KMS-11 (cell line): ENCODE results near the gene NIPAL4.

Source experiments
- H2AFZ ChIP-seq: fragments of 200-600 bp; sonication (generic); 2 replicates; pipeline ENCODE4 v1.6.1; 2016; ENCODE audit warnings: antibody characterized with exemption, mixed run types, low read depth
- H3K27ac ChIP-seq: fragments of 200-600 bp; sonication (generic); 2 replicates; pipeline ENCODE4 v1.6.1; 2016; ENCODE audit warnings: mild to moderate bottlenecking, mixed run types
- H3K27me3 ChIP-seq: fragments of 200-600 bp; sonication (generic); 2 replicates; pipeline ENCODE4 v1.6.1; 2017; ENCODE audit warnings: mild to moderate bottlenecking, low read depth, mixed run types, moderate library complexity; ENCODE audit not compliant: insufficient read depth
- H3K36me3 ChIP-seq: fragments of 200-600 bp; sonication (generic); 2 replicates; pipeline ENCODE4 v1.6.1; 2017; ENCODE audit warnings: mild to moderate bottlenecking, mixed run types; ENCODE audit not compliant: insufficient read depth
- H3K4me1 ChIP-seq: fragments of 200-600 bp; sonication (generic); 2 replicates; pipeline ENCODE4 v1.6.1; 2016; ENCODE audit warnings: mild to moderate bottlenecking, low read depth, mixed run types; ENCODE audit not compliant: poor library complexity, severe bottlenecking
- H3K4me2 ChIP-seq: fragments of 200-600 bp; sonication (generic); 2 replicates; pipeline ENCODE4 v1.7.0; 2016; ENCODE audit warnings: mild to moderate bottlenecking, mixed run types
- H3K4me3 ChIP-seq: fragments of 200-600 bp; sonication (generic); IDR thresholded peaks from 2 replicates; pipeline ENCODE4 v1.6.1; 2017; ENCODE audit warnings: low read depth, low read length, mixed read lengths; ENCODE audit not compliant: insufficient read depth
- H3K79me2 ChIP-seq: fragments of 200-600 bp; sonication (generic); 2 replicates; pipeline ENCODE4 v1.6.1; 2016; ENCODE audit warnings: low read depth, mixed run types; ENCODE audit not compliant: insufficient read depth
- H3K9ac ChIP-seq: fragments of 200-600 bp; sonication (generic); 2 replicates; pipeline ENCODE4 v1.6.1; 2016; ENCODE audit warnings: mild to moderate bottlenecking, mixed run types
- H4K20me1 ChIP-seq: fragments of 200-600 bp; sonication (generic); 2 replicates; pipeline ENCODE4 v1.6.1; 2016; ENCODE audit warnings: mild to moderate bottlenecking, mixed run types; ENCODE audit not compliant: insufficient read depth
- CTCF ChIP-seq: fragments of 200-600 bp; sonication (generic); conservative IDR thresholded peaks from 2 replicates; pipeline ENCODE4 v1.6.1; 2017; ENCODE audit warnings: low read depth, mild to moderate bottlenecking, antibody characterized with exemption, low read length, moderate library complexity, mixed read lengths

NIPAL4 gene

GRCh38 chr5:157451806-157452205, 8.2 kb upstream of the NIPAL4 start:
- Histone ChIP-seq H3K4me1 (no peaks in the 10 kb centered on the region), H2AFZ (no peak overlapping the region), H3K27me3 (no peaks in the 10 kb centered on the region), H3K79me2 (no peaks in the 10 kb centered on the region), H3K4me2 (no peak overlapping the region), H3K36me3 (no peaks in the 10 kb centered on the region), H3K4me3 (no peak overlapping the region), H4K20me1 (no peaks in the 10 kb centered on the region), H3K27ac (no peak overlapping the region), H3K9ac (no peak overlapping the region)
- TF ChIP-seq CTCF: no peak

- TF ChIP-seq CTCF: no peak
- Histone ChIP-seq H2AFZ (no peak overlapping the region), H3K4me2 (no peak overlapping the region), H3K79me2 (no peaks in the 10 kb centered on the region), H4K20me1 (no peaks in the 10 kb centered on the region), H3K27ac (no peak overlapping the region), H3K36me3 (no peaks in the 10 kb centered on the region), H3K27me3 (no peaks in the 10 kb centered on the region), H3K4me1 (no peaks in the 10 kb centered on the region), H3K4me3 (no peak overlapping the region), H3K9ac (no peak overlapping the region)
Measured at GRCh38 chr5:157454273-157454672, 5.7 kb upstream of the NIPAL4 start.

- no peaks in the 10 kb centered on the region for H4K20me1 ChIP-seq
- no peak overlapping the region for H3K9ac ChIP-seq
- no peak overlapping the region for H3K27ac ChIP-seq
- H3K27me3 ChIP-seq: no peaks in the 10 kb centered on the region
- no peak for TF ChIP-seq CTCF
- no peaks in the 10 kb centered on the region for H3K79me2 ChIP-seq
- no peak overlapping the region for H2AFZ ChIP-seq
- H3K4me3 ChIP-seq: no peak overlapping the region
- no peaks in the 10 kb centered on the region for H3K4me1 ChIP-seq
- no peak overlapping the region for H3K4me2 ChIP-seq
- no peaks in the 10 kb centered on the region for H3K36me3 ChIP-seq
Measured at GRCh38 chr5:157455057-157455456, 5.0 kb upstream of the NIPAL4 start.

- no peak for TF ChIP-seq CTCF
- H4K20me1 ChIP-seq: no peaks in the 10 kb centered on the region
- no peaks in the 10 kb centered on the region for H3K27me3 ChIP-seq
- H3K4me3 ChIP-seq: no peak overlapping the region
- no peak overlapping the region for H3K4me2 ChIP-seq
- no peak overlapping the region for H2AFZ ChIP-seq
- H3K79me2 ChIP-seq: no peaks in the 10 kb centered on the region
- no peaks in the 10 kb centered on the region for H3K4me1 ChIP-seq
- no peak overlapping the region for H3K27ac ChIP-seq
- H3K36me3 ChIP-seq: no peaks in the 10 kb centered on the region
- no peak overlapping the region for H3K9ac ChIP-seq
Measured at GRCh38 chr5:157456301-157456700, 3.7 kb upstream of the NIPAL4 start.

GRCh38 chr5:157457391-157457790, 2.6 kb upstream of the NIPAL4 start:
- H3K27ac ChIP-seq: no peak overlapping the region
- no peak overlapping the region for H2AFZ ChIP-seq
- no peaks in the 10 kb centered on the region for H3K79me2 ChIP-seq
- H4K20me1 ChIP-seq: no peaks in the 10 kb centered on the region
- no peaks in the 10 kb centered on the region for H3K4me1 ChIP-seq
- TF ChIP-seq CTCF: no peak
- no peaks in the 10 kb centered on the region for H3K36me3 ChIP-seq
- H3K27me3 ChIP-seq: no peaks in the 10 kb centered on the region
- no peak overlapping the region for H3K4me3 ChIP-seq
- no peak overlapping the region for H3K4me2 ChIP-seq
- no peak overlapping the region for H3K9ac ChIP-seq
